Keratinocyte (primary cell): ENCODE data around the gene NACAD.

Experiments used
- CTCF ChIP-seq, 3 experiments: IDR thresholded peaks in 1 of 3; conservative IDR thresholded peaks in 1 of 3; optimal IDR thresholded peaks in 1 of 3; 2 replicates in 2 of 3; 3 replicates in 1 of 3; pipeline versions ENCODE3 to v1.5.1; 2011; ENCODE audit warnings: low read length in 3 of 3, mild to moderate bottlenecking in 3 of 3, moderate library complexity in 2 of 3, control low read depth in 1 of 3, inconsistent platforms in 1 of 3; ENCODE audit not compliant: insufficient read depth in 2 of 3; ENCODE audit errors: extremely low read depth in 1 of 3
- EZH2 ChIP-seq: IDR thresholded peaks from one replicate; pipeline ENCODE4 v1.6.1; 2012; ENCODE audit warnings: inconsistent platforms, mild to moderate bottlenecking, low read length, moderate library complexity

GRCh38 chr7:45133352-45133751 lies 44.6 kb upstream of the NACAD start:
- TF ChIP-seq EZH2 = no peak
- TF ChIP-seq CTCF (optimal IDR thresholded peaks at IDR 0.05 in 1 of 3, IDR thresholded peaks at IDR 0.05 in 1 of 3, conservative IDR thresholded peaks at IDR 0.05 in 1 of 3; ENCODE audit: extremely low read depth in 1 of 3, insufficient read depth in 2 of 3, low read length in 3 of 3) = no peak
